Measurements from ENCODE around the gene NPLOC4.

The NPLOC4 gene

GRCh38 chr17:81508639-81509206 lies 128.2 kb downstream of the NPLOC4 start:
- DNase-seq (ENCODE audit: low read depth in 2 of 2) = no peak

Data from fibroblast of skin of left quadriceps (primary cell).